Measurements from ENCODE around the gene MYLK4. TPM values are rescaled to one million over a fixed set of nuclear protein-coding genes. Genes with fewer than 3 reads are reported as not detected.

The MYLK4 gene
- total and polyA plus RNA-seq, 2 donors (not counting 1 experiment from before 2014, with no cell fraction given), result 0.33 to 0.59 TPM

DNA sequence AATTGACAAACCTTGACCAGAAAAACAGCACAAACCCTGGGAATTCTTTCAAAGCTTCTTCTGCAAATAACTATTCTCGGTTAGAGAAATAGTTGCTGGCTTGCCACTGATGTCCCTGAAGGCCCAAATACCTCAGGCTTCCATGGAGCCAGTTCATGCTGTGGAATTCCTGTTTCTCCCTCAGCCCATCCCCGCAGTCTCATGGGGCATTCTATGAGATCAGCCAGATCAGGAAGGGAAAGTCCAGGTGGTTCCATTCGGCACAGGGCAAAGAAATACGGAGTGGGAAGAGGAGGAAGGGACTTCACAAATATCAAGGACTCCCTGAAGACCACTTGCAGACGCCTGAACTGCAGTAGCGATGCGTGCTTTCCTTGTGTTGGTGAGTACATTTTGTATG lies 63.3 kb downstream of the MYLK4 start:
- no peaks in the 10 kb centered on the region for H3K27me3 ChIP-seq (ENCODE audit: control insufficient read depth, insufficient read depth, low read length)
- no peaks in the 10 kb centered on the region for H3K4me1 ChIP-seq (ENCODE audit: control insufficient read depth, extremely low read depth, insufficient read depth, low read length)
- no peak overlapping the region for H3K4me2 ChIP-seq (ENCODE audit: extremely low read depth, insufficient read depth, low read length)
- no peak overlapping the region for H2AFZ ChIP-seq (ENCODE audit: low read length)
- no peaks in the 10 kb centered on the region for H3K9me3 ChIP-seq (ENCODE audit: control insufficient read depth, insufficient read depth, low read depth, low read length)
- H3K9ac ChIP-seq (ENCODE audit: insufficient read depth, low read length), result no peak overlapping the region
- H3K79me2 ChIP-seq (ENCODE audit: control insufficient read depth, insufficient read depth, low read length), result no peaks in the 10 kb centered on the region
- peak in 1 of 2 donors; percentile 20 for DNase-seq (ENCODE audit: low read depth in 2 of 2)
- no peak overlapping the region for H3K27ac ChIP-seq (ENCODE audit: insufficient read depth, low read length)
- no peak overlapping the region for H3K4me3 ChIP-seq (replicated peaks in 1 of 4; ENCODE audit: control extremely low read depth in 1 of 4, insufficient read depth in 1 of 4, low read depth in 3 of 4, low read length in 4 of 4)
- TF ChIP-seq, protein P1, sequence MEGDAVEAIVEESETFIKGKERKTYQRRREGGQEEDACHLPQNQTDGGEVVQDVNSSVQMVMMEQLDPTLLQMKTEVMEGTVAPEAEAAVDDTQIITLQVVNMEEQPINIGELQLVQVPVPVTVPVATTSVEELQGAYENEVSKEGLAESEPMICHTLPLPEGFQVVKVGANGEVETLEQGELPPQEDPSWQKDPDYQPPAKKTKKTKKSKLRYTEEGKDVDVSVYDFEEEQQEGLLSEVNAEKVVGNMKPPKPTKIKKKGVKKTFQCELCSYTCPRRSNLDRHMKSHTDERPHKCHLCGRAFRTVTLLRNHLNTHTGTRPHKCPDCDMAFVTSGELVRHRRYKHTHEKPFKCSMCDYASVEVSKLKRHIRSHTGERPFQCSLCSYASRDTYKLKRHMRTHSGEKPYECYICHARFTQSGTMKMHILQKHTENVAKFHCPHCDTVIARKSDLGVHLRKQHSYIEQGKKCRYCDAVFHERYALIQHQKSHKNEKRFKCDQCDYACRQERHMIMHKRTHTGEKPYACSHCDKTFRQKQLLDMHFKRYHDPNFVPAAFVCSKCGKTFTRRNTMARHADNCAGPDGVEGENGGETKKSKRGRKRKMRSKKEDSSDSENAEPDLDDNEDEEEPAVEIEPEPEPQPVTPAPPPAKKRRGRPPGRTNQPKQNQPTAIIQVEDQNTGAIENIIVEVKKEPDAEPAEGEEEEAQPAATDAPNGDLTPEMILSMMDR (conservative IDR thresholded peaks at IDR 0.05 in 1 of 2, IDR thresholded peaks at IDR 0.05 in 1 of 2; ENCODE audit: low read depth in 1 of 2, low read length in 2 of 2), result no peak
- no peak for TF ChIP-seq EZH2 (IDR thresholded peaks at IDR 0.05; ENCODE audit: low read length, missing control alignments)
- H4K20me1 ChIP-seq (ENCODE audit: control insufficient read depth, extremely low read depth, insufficient read depth, low read length), result no peaks in the 10 kb centered on the region
- no peaks in the 10 kb centered on the region for H3K36me3 ChIP-seq (ENCODE audit: control insufficient read depth, insufficient read depth, low read length)

DNA sequence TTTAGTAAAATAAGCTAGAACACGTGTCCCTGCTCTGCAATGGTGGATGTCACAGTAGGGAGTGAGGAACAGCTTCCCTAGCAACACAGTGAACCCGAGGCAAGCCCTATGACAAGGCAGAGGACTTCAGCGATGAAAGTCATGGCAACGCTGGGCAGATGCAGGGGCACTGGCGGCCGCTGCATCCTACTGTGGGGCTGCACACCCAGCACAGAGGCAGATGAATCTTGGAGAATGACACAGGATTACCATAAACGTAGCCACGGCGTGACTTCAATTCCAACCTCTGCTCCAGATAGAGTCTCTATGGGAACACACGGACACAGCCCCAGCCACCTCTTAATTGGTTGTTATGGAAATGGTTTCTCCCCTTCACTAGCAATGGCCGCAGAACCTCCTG lies 64.2 kb downstream of the MYLK4 start:
- no peaks in the 10 kb centered on the region for H3K79me2 ChIP-seq (ENCODE audit: control insufficient read depth, insufficient read depth, low read length)
- DNase-seq (ENCODE audit: low read depth in 2 of 2), result no peak
- H3K4me1 ChIP-seq (ENCODE audit: control insufficient read depth, extremely low read depth, insufficient read depth, low read length), result no peaks in the 10 kb centered on the region
- H3K27me3 ChIP-seq (ENCODE audit: control insufficient read depth, insufficient read depth, low read length), result no peaks in the 10 kb centered on the region
- H2AFZ ChIP-seq (ENCODE audit: low read length), result no peak overlapping the region
- H3K27ac ChIP-seq (ENCODE audit: insufficient read depth, low read length), result no peak overlapping the region
- H3K4me3 ChIP-seq (replicated peaks in 1 of 4; ENCODE audit: control extremely low read depth in 1 of 4, insufficient read depth in 1 of 4, low read depth in 3 of 4, low read length in 4 of 4), result no peak overlapping the region
- no peak overlapping the region for H3K9ac ChIP-seq (ENCODE audit: insufficient read depth, low read length)
- no peaks in the 10 kb centered on the region for H3K9me3 ChIP-seq (ENCODE audit: control insufficient read depth, insufficient read depth, low read depth, low read length)
- no peak overlapping the region for H3K4me2 ChIP-seq (ENCODE audit: extremely low read depth, insufficient read depth, low read length)
- no peaks in the 10 kb centered on the region for H3K36me3 ChIP-seq (ENCODE audit: control insufficient read depth, insufficient read depth, low read length)
- no peaks in the 10 kb centered on the region for H4K20me1 ChIP-seq (ENCODE audit: control insufficient read depth, extremely low read depth, insufficient read depth, low read length)
- TF ChIP-seq, protein P1 (conservative IDR thresholded peaks at IDR 0.05 in 1 of 2, IDR thresholded peaks at IDR 0.05 in 1 of 2; ENCODE audit: low read depth in 1 of 2, low read length in 2 of 2), result no peak
- no peak for TF ChIP-seq EZH2 (IDR thresholded peaks at IDR 0.05; ENCODE audit: low read length, missing control alignments)

DNA sequence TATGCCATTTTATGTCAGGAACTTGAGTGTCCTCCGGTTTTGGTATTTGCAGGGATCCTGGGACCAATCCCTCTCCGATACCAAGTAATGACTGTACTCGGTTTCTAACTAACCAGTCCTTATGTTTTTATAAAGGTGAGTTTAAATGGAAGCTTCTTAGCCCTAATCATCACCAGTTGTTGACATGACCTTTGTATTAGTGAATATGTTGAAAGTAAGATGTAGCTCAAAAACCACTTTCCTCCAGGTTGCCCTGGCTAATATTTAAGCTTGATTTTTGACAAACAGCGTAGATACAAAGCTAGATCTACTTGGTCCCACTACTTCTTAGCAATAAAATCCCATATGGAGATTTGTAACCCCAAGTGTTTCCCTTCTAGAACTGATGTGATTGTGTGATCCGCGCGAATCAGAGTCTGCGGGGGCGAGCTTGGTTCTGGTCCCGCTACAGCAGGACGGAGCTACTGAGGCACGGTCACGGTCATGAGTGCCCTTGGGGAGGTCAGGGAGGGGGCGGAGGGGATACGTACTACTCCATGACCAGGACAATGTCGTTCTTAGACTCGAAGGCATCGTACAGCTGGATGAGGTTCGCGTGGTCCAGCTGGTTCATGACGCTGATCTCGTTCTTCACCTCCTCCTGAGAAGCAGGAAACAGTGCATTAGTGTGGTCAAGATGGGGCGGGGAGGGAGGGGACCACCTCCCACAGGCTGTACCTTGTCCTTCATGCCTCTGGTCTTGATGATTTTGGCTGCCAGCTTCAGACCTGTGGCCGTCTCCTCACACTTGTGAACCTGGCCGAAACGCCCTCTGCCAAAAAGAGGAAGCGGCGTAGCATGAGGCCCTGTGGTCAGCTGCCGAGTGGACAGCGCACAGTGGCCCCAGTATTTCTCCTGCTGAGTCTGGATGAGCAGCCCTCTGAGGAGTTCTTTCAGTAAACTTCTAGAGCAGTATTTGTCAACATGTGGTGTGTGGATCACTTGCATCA lies 65.7 kb downstream of the MYLK4 start:
- Histone ChIP-seq H3K4me3 (replicated peaks in 1 of 4; ENCODE audit: control extremely low read depth in 1 of 4, insufficient read depth in 1 of 4, low read depth in 3 of 4, low read length in 4 of 4) (no peak overlapping the region), H3K27ac (ENCODE audit: insufficient read depth, low read length) (no peak overlapping the region), H3K79me2 (ENCODE audit: control insufficient read depth, insufficient read depth, low read length) (no peaks in the 10 kb centered on the region), H3K9me3 (ENCODE audit: control insufficient read depth, insufficient read depth, low read depth, low read length) (no peaks in the 10 kb centered on the region), H3K4me1 (ENCODE audit: control insufficient read depth, extremely low read depth, insufficient read depth, low read length) (no peaks in the 10 kb centered on the region), H2AFZ (ENCODE audit: low read length) (no peak overlapping the region), H3K4me2 (ENCODE audit: extremely low read depth, insufficient read depth, low read length) (no peak overlapping the region), H3K9ac (ENCODE audit: insufficient read depth, low read length) (no peak overlapping the region), H3K36me3 (ENCODE audit: control insufficient read depth, insufficient read depth, low read length) (no peaks in the 10 kb centered on the region), H3K27me3 (ENCODE audit: control insufficient read depth, insufficient read depth, low read length) (no peaks in the 10 kb centered on the region), H4K20me1 (ENCODE audit: control insufficient read depth, extremely low read depth, insufficient read depth, low read length) (no peaks in the 10 kb centered on the region)
- DNase-seq (ENCODE audit: low read depth in 2 of 2), result no peak
- TF ChIP-seq, protein P1 (conservative IDR thresholded peaks at IDR 0.05 in 1 of 2, IDR thresholded peaks at IDR 0.05 in 1 of 2; ENCODE audit: low read depth in 1 of 2, low read length in 2 of 2), result no peak
- TF ChIP-seq EZH2 (IDR thresholded peaks at IDR 0.05; ENCODE audit: low read length, missing control alignments), result no peak
